ENCODE results near the gene FMR1. TPM values are rescaled to one million over a fixed set of nuclear protein-coding genes. Genes with fewer than 3 reads are reported as not detected.

FMR1 gene
- total RNA-seq, 4 donors from 2014 or later, result 25.9 to 44.5 (median 26.9) TPM

- DNase-seq (ENCODE audit: low spot score) (no peak), ATAC-seq (ENCODE audit: low FRiP score) (no peak)
- TF ChIP-seq CTCF (IDR thresholded peaks at IDR 0.05), result no peak
These were observed 23.5 kb downstream of the FMR1 start for GRCh38 chrX:147935156-147935758.

GRCh38 chrX:147945286-147945685 lies 33.6 kb downstream of the FMR1 start:
- no peak for TF ChIP-seq CTCF (IDR thresholded peaks at IDR 0.05)
- no peak for ATAC-seq (ENCODE audit: low FRiP score)
- DNase-seq (ENCODE audit: low spot score), result no peak

GRCh38 chrX:147948531-147948930 lies 36.8 kb downstream of the FMR1 start:
- no peak for TF ChIP-seq CTCF (IDR thresholded peaks at IDR 0.05)
- ATAC-seq (ENCODE audit: low FRiP score) (no peak), DNase-seq (ENCODE audit: low spot score) (no peak)

- no peak for ATAC-seq (ENCODE audit: low FRiP score)
- TF ChIP-seq CTCF (IDR thresholded peaks at IDR 0.05), result no peak
- DNase-seq (ENCODE audit: low spot score), result no peak
These were observed 38.6 kb downstream of the FMR1 start for GRCh38 chrX:147950352-147950751.

- DNase-seq (ENCODE audit: low spot score) (no peak), ATAC-seq (ENCODE audit: low FRiP score) (no peak)
- no peak for TF ChIP-seq CTCF (IDR thresholded peaks at IDR 0.05)
These were observed 42.3 kb downstream of the FMR1 start for GRCh38 chrX:147953976-147954375.

- no peak for ATAC-seq (ENCODE audit: low FRiP score)
- TF ChIP-seq CTCF (IDR thresholded peaks at IDR 0.05), result no peak
- DNase-seq (ENCODE audit: low spot score), result no peak
These were observed 45.6 kb downstream of the FMR1 start for GRCh38 chrX:147957291-147957690.

GRCh38 chrX:147958291-147958690 lies 46.6 kb downstream of the FMR1 start:
- DNase-seq (ENCODE audit: low spot score), result no peak
- no peak for TF ChIP-seq CTCF (IDR thresholded peaks at IDR 0.05)
- no peak for ATAC-seq (ENCODE audit: low FRiP score)

Data from omental fat pad (tissue), 4 donors.